ENCODE results near the gene LTB4R.

The LTB4R gene

GRCh38 chr14:24293525-24293924 lies 17.8 kb upstream of the LTB4R start:
- TF ChIP-seq YY1 (IDR thresholded peaks at IDR 0.05; ENCODE audit: low read depth): no peak
- no peak for TF ChIP-seq CEBPB (IDR thresholded peaks at IDR 0.05)
- no peak for TF ChIP-seq MAX (IDR thresholded peaks at IDR 0.05)
- no peak for TF ChIP-seq CREB1 (IDR thresholded peaks at IDR 0.05; ENCODE audit: low read depth)
- no peak for TF ChIP-seq NFIC (IDR thresholded peaks at IDR 0.05)
- TF ChIP-seq ZBTB7A (IDR thresholded peaks at IDR 0.05; ENCODE audit: low read depth): no peak
- TF ChIP-seq RAD21 (IDR thresholded peaks at IDR 0.05; ENCODE audit: low read depth): no peak
- TF ChIP-seq TAF1 (IDR thresholded peaks at IDR 0.05; ENCODE audit: low read depth): no peak
- no peak for TF ChIP-seq FOXM1 (IDR thresholded peaks at IDR 0.05; ENCODE audit: borderline replicate concordance, low read depth)
- no peak for TF ChIP-seq TEAD4 (IDR thresholded peaks at IDR 0.05)
- TF ChIP-seq REST (IDR thresholded peaks at IDR 0.05; ENCODE audit: low read depth): no peak

GRCh38 chr14:24296341-24297157 lies 14.8 kb upstream of the LTB4R start:
- TF ChIP-seq TAF1 (IDR thresholded peaks at IDR 0.05; ENCODE audit: low read depth) (no peak), FOXM1 (IDR thresholded peaks at IDR 0.05; ENCODE audit: borderline replicate concordance, low read depth) (no peak), TEAD4 (IDR thresholded peaks at IDR 0.05) (no peak), RAD21 (IDR thresholded peaks at IDR 0.05; ENCODE audit: low read depth) (peak; percentile 77), EP300 (IDR thresholded peaks at IDR 0.05; ENCODE audit: borderline replicate concordance) (no peak)

GRCh38 chr14:24297190-24297964 lies 13.9 kb upstream of the LTB4R start:
- no peak for TF ChIP-seq MAX (IDR thresholded peaks at IDR 0.05)
- TF ChIP-seq RAD21 (IDR thresholded peaks at IDR 0.05; ENCODE audit: low read depth): peak; percentile 27; the same call in 1 of the 2 replicates

GRCh38 chr14:24298892-24299254 lies 12.4 kb upstream of the LTB4R start:
- no peak for TF ChIP-seq TCF12 (IDR thresholded peaks at IDR 0.05; ENCODE audit: low read depth)
- no peak for TF ChIP-seq RAD21 (IDR thresholded peaks at IDR 0.05; ENCODE audit: low read depth)
- no peak for TF ChIP-seq FOXM1 (IDR thresholded peaks at IDR 0.05; ENCODE audit: borderline replicate concordance, low read depth)
- no peak for TF ChIP-seq ZBTB7A (IDR thresholded peaks at IDR 0.05; ENCODE audit: low read depth)
- no peak for TF ChIP-seq MAX (IDR thresholded peaks at IDR 0.05)
- TF ChIP-seq YY1 (IDR thresholded peaks at IDR 0.05; ENCODE audit: low read depth): no peak
- no peak for TF ChIP-seq USF1 (IDR thresholded peaks at IDR 0.05)
- no peak for TF ChIP-seq CREB1 (IDR thresholded peaks at IDR 0.05; ENCODE audit: low read depth)
- TF ChIP-seq EP300 (IDR thresholded peaks at IDR 0.05; ENCODE audit: borderline replicate concordance): no peak
- no peak for TF ChIP-seq TEAD4 (IDR thresholded peaks at IDR 0.05)
- no peak for TF ChIP-seq EGR1 (IDR thresholded peaks at IDR 0.05)

GRCh38 chr14:24299255-24300191 lies 11.8 kb upstream of the LTB4R start, which contains the start of the genes DHRS1 and NOP9:
Gene DHRS1, minus strand, starts transcription at chr14:24299780. Its CDS starts 674 bp downstream, at chr14:24299106.
Gene NOP9, plus strand, starts transcription at chr14:24299850. Its CDS starts 105 bp downstream, at chr14:24299955.
- TF ChIP-seq FOXM1 (IDR thresholded peaks at IDR 0.05; ENCODE audit: borderline replicate concordance, low read depth): no peak
- peak; percentile 57 for TF ChIP-seq TCF12 (IDR thresholded peaks at IDR 0.05; ENCODE audit: low read depth)
- no peak for TF ChIP-seq ZBTB7A (IDR thresholded peaks at IDR 0.05; ENCODE audit: low read depth)
- peak; percentile 65 for TF ChIP-seq TAF1 (IDR thresholded peaks at IDR 0.05; ENCODE audit: low read depth)
- peak; percentile 91 for TF ChIP-seq MAX (IDR thresholded peaks at IDR 0.05)
- TF ChIP-seq CEBPB (IDR thresholded peaks at IDR 0.05): no peak
- peak; percentile 99 for TF ChIP-seq CREB1 (IDR thresholded peaks at IDR 0.05; ENCODE audit: low read depth)

- TF ChIP-seq ZBTB7A (IDR thresholded peaks at IDR 0.05; ENCODE audit: low read depth) (no peak), TAF1 (IDR thresholded peaks at IDR 0.05; ENCODE audit: low read depth) (no peak), YY1 (IDR thresholded peaks at IDR 0.05; ENCODE audit: low read depth) (no peak), REST (IDR thresholded peaks at IDR 0.05; ENCODE audit: low read depth) (no peak), TEAD4 (IDR thresholded peaks at IDR 0.05) (no peak), NFIC (IDR thresholded peaks at IDR 0.05) (no peak), EP300 (IDR thresholded peaks at IDR 0.05; ENCODE audit: borderline replicate concordance) (no peak)
Observed at GRCh38 chr14:24300326-24300980, 10.8 kb upstream of the LTB4R start.

Measured in Ishikawa (cell line).